ENCODE results near the gene ATP1B1. TPM values are rescaled to one million over a fixed set of nuclear protein-coding genes. Genes with fewer than 3 reads are reported as not detected.

ATP1B1 gene
- total RNA-seq, 1 experiment from 2014 or later = 48.6 TPM

- no peaks in the 10 kb centered on the region for H3K27me3 ChIP-seq (ENCODE audit: insufficient read depth, low read length)
- intact Hi-C loops (cut with micrococcal nuclease) = no loop called here
These were observed 45.4 kb upstream of the ATP1B1 start for GRCh38 chr1:169060919-169061639.

More at GRCh38 chr1:169060919-169061639, 45.4 kb upstream of the ATP1B1 start:
- RAD21 ChIA-PET (ENCODE audit: low non-redundant PET in 1 of 2, low total read pairs in 2 of 2, uncharacterized antibody in 2 of 2, unreplicated experiment in 2 of 2) = interaction anchor here in 1 of 2 experiments (0.5 kb wide), 1 partner anchor 18 kb away, joined by 3 read pairs; no protein-coding TSS in a partner anchor
- H2AFZ ChIP-seq (ENCODE audit: low read depth, low read length, poor library complexity, severe bottlenecking) = peak overlapping the region; percentile 42
- H3K9me3 ChIP-seq (ENCODE audit: control insufficient read depth in 1 of 2, insufficient read depth in 1 of 2, low read depth in 1 of 2, low read length in 2 of 2) = no peaks in the 10 kb centered on the region
- no peaks in the 10 kb centered on the region for H4K20me1 ChIP-seq (ENCODE audit: insufficient read depth)
- ATAC-seq (no peak), DNase-seq (ENCODE audit: low read depth, low spot score) (no peak)
- no peaks in the 10 kb centered on the region for H3K9me2 ChIP-seq (ENCODE audit: insufficient read depth)
- no peak overlapping the region for H3K9ac ChIP-seq (ENCODE audit: low read length)
- H3K4me2 ChIP-seq (ENCODE audit: low read length) = 0 out of 2 replicates have a peak overlapping the region, but pooled peaks have one; percentile 2
- peaks cover 0 to 13% of the 10 kb centered on the region in 2 experiments; a peak in 1 of 4 replicates for H3K4me1 ChIP-seq (ENCODE audit: control insufficient read depth in 1 of 2, insufficient read depth in 2 of 2, low read length in 2 of 2)
- no peak for TF ChIP-seq MAX (IDR thresholded peaks at IDR 0.05)
- TF ChIP-seq SRF (IDR thresholded peaks at IDR 0.05; ENCODE audit: low read depth) = no peak
- no peak for TF ChIP-seq EZH2 (IDR thresholded peaks at IDR 0.05)
- TF ChIP-seq TCF7L2 (IDR thresholded peaks at IDR 0.05; ENCODE audit: borderline replicate concordance, extremely low read depth, insufficient read depth, insufficient read length) = no peak
- no peak for TF ChIP-seq FOSL1 (IDR thresholded peaks at IDR 0.05; ENCODE audit: low read depth)
- TF ChIP-seq EGR1 (IDR thresholded peaks at IDR 0.05; ENCODE audit: low read depth) = no peak
- TF ChIP-seq POLR2AphosphoS5 (IDR thresholded peaks at IDR 0.05; ENCODE audit: low read depth, low read length) = no peak
- no peak for TF ChIP-seq CTCF (IDR thresholded peaks at IDR 0.05 in 2 of 3, conservative IDR thresholded peaks at IDR 0.05 in 1 of 3; ENCODE audit: borderline replicate concordance in 1 of 3, insufficient read depth in 1 of 3, low read depth in 2 of 3, low read length in 2 of 3)
- no peak for TF ChIP-seq CEBPB (IDR thresholded peaks at IDR 0.05; ENCODE audit: low read depth)
- no peak for TF ChIP-seq EZH2phosphoT487 (IDR thresholded peaks at IDR 0.05; ENCODE audit: borderline replicate concordance)
- TF ChIP-seq RAD21 (IDR thresholded peaks at IDR 0.05; ENCODE audit: low read depth) = no peak
- TF ChIP-seq ELF1 (IDR thresholded peaks at IDR 0.05; ENCODE audit: borderline replicate concordance, low read depth) = no peak
- no peak for TF ChIP-seq JUND (IDR thresholded peaks at IDR 0.05)
- TF ChIP-seq YY1 (IDR thresholded peaks at IDR 0.05; ENCODE audit: extremely low read depth, insufficient replicate concordance, low read depth, low read length) = no peak
- no peak for TF ChIP-seq ZBTB33 (IDR thresholded peaks at IDR 0.05; ENCODE audit: extremely low read depth, insufficient replicate concordance, low read length)
- POLR2A ChIA-PET = no interaction called here
- no peaks in the 10 kb centered on the region for H3K79me2 ChIP-seq (ENCODE audit: insufficient read depth, low read length)
- no peak overlapping the region for H3K27ac ChIP-seq (ENCODE audit: low read depth, low read length)
- BruUV-seq (replicated peaks) = no TSS peak
- CTCF ChIA-PET = no interaction called here
- H3K4me3 ChIP-seq (replicated peaks in 1 of 2; ENCODE audit: low read depth in 1 of 2, low read length in 2 of 2) = no peak overlapping the region
- H3K36me3 ChIP-seq (ENCODE audit: control insufficient read depth in 1 of 2, insufficient read depth in 2 of 2, low read length in 2 of 2) = no peaks in the 10 kb centered on the region
